GM12878 (cell line): ENCODE measurements around the gene PRKCZ.

Experiments used
- BHLHE40 ChIP-seq, 2 experiments: fragments of 450-650 bp in 1 of 2; IDR thresholded peaks; 2 replicates each; pipeline ENCODE4 v1.6.1; 2011 to 2017; ENCODE audit warnings: low read depth in 2 of 2, borderline replicate concordance in 1 of 2, improper control_type of control experiment in 1 of 2, low read length in 1 of 2, mild to moderate bottlenecking in 1 of 2
- BRCA1 ChIP-seq: IDR thresholded peaks from 2 replicates; pipeline ENCODE4 v1.6.1; 2011; ENCODE audit warnings: low read depth, low read length, improper control_type of control experiment
- CBFB ChIP-seq: IDR thresholded peaks from 2 replicates; pipeline ENCODE4 v1.6.1; 2016; ENCODE audit warnings: antibody characterized with exemption, low read depth
- CHD4 ChIP-seq: fragments of 200-600 bp; sonication (generic); IDR thresholded peaks from 2 replicates; pipeline ENCODE4 v1.6.1; 2016; ENCODE audit warnings: mild to moderate bottlenecking
- GABPA ChIP-seq: IDR thresholded peaks from 2 replicates; pipeline ENCODE4 v1.6.1; 2014; ENCODE audit warnings: antibody characterized with exemption, low read depth, mild to moderate bottlenecking, inconsistent platforms
- POLR2A ChIP-seq: IDR thresholded peaks from 2 replicates; pipeline ENCODE4 v1.6.1; 2011; ENCODE audit warnings: low read depth, mild to moderate bottlenecking, low read length
- RAD21 ChIP-seq: IDR thresholded peaks from 2 replicates; pipeline ENCODE4 v1.6.1; 2011; ENCODE audit warnings: mild to moderate bottlenecking, low read depth, low read length, moderate library complexity; ENCODE audit not compliant: insufficient read depth
- RELA ChIP-seq: fragments of 450-650 bp; IDR thresholded peaks from 2 replicates; pipeline ENCODE4 v1.8.0; 2014; ENCODE audit warnings: borderline replicate concordance; ENCODE audit not compliant: partially characterized antibody
- REST ChIP-seq: IDR thresholded peaks from 2 replicates; pipeline ENCODE4 v1.6.1; 2012; ENCODE audit warnings: mild to moderate bottlenecking, low read depth, low read length
- SP1 ChIP-seq: IDR thresholded peaks from one replicate; pipeline ENCODE4 v1.6.1; 2011; ENCODE audit warnings: low read depth, low read length
- TF ChIP-seq, protein P1 (sequence below): IDR thresholded peaks from 2 replicates; pipeline ENCODE4 v1.6.1; 2012; ENCODE audit warnings: low read depth, low read length, improper control_type of control experiment

- TF ChIP-seq BRCA1 (no peak), RAD21 (no peak), GABPA (no peak), POLR2A (no peak), REST (no peak), CBFB (no peak), SP1 (no peak), RELA (no peak), CHD4 (no peak), BHLHE40 (IDR thresholded peaks at IDR 0.05; ENCODE audit: borderline replicate concordance in 1 of 2, low read depth in 2 of 2, low read length in 1 of 2) (no peak)
- TF ChIP-seq, protein P1, sequence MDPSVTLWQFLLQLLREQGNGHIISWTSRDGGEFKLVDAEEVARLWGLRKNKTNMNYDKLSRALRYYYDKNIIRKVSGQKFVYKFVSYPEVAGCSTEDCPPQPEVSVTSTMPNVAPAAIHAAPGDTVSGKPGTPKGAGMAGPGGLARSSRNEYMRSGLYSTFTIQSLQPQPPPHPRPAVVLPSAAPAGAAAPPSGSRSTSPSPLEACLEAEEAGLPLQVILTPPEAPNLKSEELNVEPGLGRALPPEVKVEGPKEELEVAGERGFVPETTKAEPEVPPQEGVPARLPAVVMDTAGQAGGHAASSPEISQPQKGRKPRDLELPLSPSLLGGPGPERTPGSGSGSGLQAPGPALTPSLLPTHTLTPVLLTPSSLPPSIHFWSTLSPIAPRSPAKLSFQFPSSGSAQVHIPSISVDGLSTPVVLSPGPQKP, result no peak
Measured at GRCh38 chr1:2061065-2061778, 11.0 kb downstream of the PRKCZ start.
